Loucy (cell line): Measurements from ENCODE around the gene SELENOP.

Source experiments
- H2AFZ ChIP-seq: fragments of 200-600 bp; sonication (generic); 2 replicates; pipeline ENCODE4 v1.6.0; 2016; ENCODE audit warnings: antibody characterized with exemption, mild to moderate bottlenecking, low read length, moderate library complexity
- H3F3A ChIP-seq: fragments of 200-600 bp; 2 replicates; pipeline ENCODE4 v1.6.0; 2016; ENCODE audit warnings: antibody characterized with exemption, low read depth, mild to moderate bottlenecking
- H3K27me3 ChIP-seq: fragments of 200-600 bp; sonication (generic); 2 replicates; pipeline ENCODE4 v1.6.1; 2014; ENCODE audit warnings: low read length, mild to moderate bottlenecking; ENCODE audit not compliant: insufficient read depth, poor library complexity, severe bottlenecking
- H3K36me3 ChIP-seq: fragments of 200-600 bp; sonication (generic); 2 replicates; pipeline ENCODE4 v1.6.1; 2016; ENCODE audit warnings: low read length; ENCODE audit not compliant: insufficient read depth
- H3K4me1 ChIP-seq: fragments of 200-600 bp; sonication (generic); 2 replicates; pipeline ENCODE4 v1.5.1; 2014; ENCODE audit warnings: low read length, mild to moderate bottlenecking; ENCODE audit not compliant: insufficient read depth, poor library complexity, severe bottlenecking
- H3K4me2 ChIP-seq: fragments of 200-600 bp; sonication (generic); 2 replicates; pipeline ENCODE4 v1.6.0; 2014; ENCODE audit warnings: antibody characterized with exemption, low read length, low read depth, mild to moderate bottlenecking; ENCODE audit not compliant: poor library complexity, severe bottlenecking
- H3K4me3 ChIP-seq: fragments of 200-600 bp; sonication (generic); 2 replicates; pipeline ENCODE4 v1.5.1; 2014; ENCODE audit warnings: low read length, mild to moderate bottlenecking, mixed read lengths; ENCODE audit not compliant: poor library complexity, severe bottlenecking
- H3K79me2 ChIP-seq: fragments of 200-600 bp; sonication (generic); 2 replicates; pipeline ENCODE4 v1.6.1; 2014; ENCODE audit warnings: low read length; ENCODE audit not compliant: insufficient read depth
- H3K9ac ChIP-seq: fragments of 200-600 bp; sonication (generic); 2 replicates; pipeline ENCODE4 v1.6.0; 2014; ENCODE audit warnings: mild to moderate bottlenecking, low read depth, low read length, moderate library complexity; ENCODE audit not compliant: poor library complexity, severe bottlenecking
- H3K9me2 ChIP-seq: fragments of 200-600 bp; sonication (generic); replicated peaks from 2 replicates; pipeline ENCODE4 v1.6.1; 2016; ENCODE audit warnings: low read depth, low read length, mixed read lengths
- H3K9me3 ChIP-seq: fragments of 200-600 bp; sonication (generic); 2 replicates; pipeline ENCODE4 v1.6.1; 2014; ENCODE audit warnings: mild to moderate bottlenecking, antibody characterized with exemption, low read length, low read depth; ENCODE audit not compliant: insufficient read depth
- H4K20me1 ChIP-seq: fragments of 200-600 bp; sonication (generic); 2 replicates; pipeline ENCODE4 v1.6.0; 2014; ENCODE audit warnings: antibody characterized with exemption, low read length, mild to moderate bottlenecking; ENCODE audit not compliant: insufficient read depth, poor library complexity, severe bottlenecking
- CTCF ChIP-seq: fragments of 200-600 bp; sonication (generic); conservative IDR thresholded peaks from 2 replicates; pipeline ENCODE4 v1.5.1; 2014; ENCODE audit warnings: mild to moderate bottlenecking, antibody characterized with exemption, low read length
- EZH2phosphoT487 ChIP-seq: fragments of 200-600 bp; IDR thresholded peaks from 2 replicates; pipeline ENCODE4 v1.6.1; 2018; ENCODE audit warnings: antibody characterized with exemption, mild to moderate bottlenecking, moderate library complexity, borderline replicate concordance

Gene SELENOP

GRCh38 chr5:42832060-42832459 is 20.4 kb upstream of the SELENOP start:
- no peaks in the 10 kb centered on the region for H3K4me1 ChIP-seq
- TF ChIP-seq EZH2phosphoT487 (no peak), CTCF (no peak)
- no peaks in the 10 kb centered on the region for H4K20me1 ChIP-seq
- H3K36me3 ChIP-seq, result no peaks in the 10 kb centered on the region
- H3K27me3 ChIP-seq, result no peaks in the 10 kb centered on the region
- no peak overlapping the region for H3K4me2 ChIP-seq
- no peaks in the 10 kb centered on the region for H3K79me2 ChIP-seq
- H3K9ac ChIP-seq, result no peak overlapping the region
- H3K4me3 ChIP-seq, result no peak overlapping the region
- H3K9me3 ChIP-seq, result no peaks in the 10 kb centered on the region
- no peaks in the 10 kb centered on the region for H3K9me2 ChIP-seq
- no peak overlapping the region for H2AFZ ChIP-seq
- no peaks in the 10 kb centered on the region for H3F3A ChIP-seq

DNA sequence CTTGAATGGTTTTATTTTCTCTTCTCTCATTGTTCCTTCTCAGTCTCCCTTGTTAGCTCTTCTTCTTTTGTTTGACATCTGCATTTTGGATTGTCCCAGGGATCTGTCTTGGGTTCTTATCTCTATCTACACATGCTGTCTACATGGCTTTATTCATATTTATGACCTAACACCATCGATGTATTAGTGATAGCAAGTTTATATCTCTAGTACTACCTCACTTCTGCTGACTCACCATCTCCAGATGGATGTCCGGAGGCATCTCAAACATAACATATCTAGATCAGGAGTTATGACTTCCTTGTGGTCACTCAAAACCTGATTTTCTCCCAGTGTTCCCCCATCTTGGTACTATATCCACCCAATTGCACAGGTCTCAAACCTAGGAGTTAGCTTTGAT is 19.2 kb upstream of the SELENOP start:
- H4K20me1 ChIP-seq, result no peaks in the 10 kb centered on the region
- H3K9me3 ChIP-seq, result no peaks in the 10 kb centered on the region
- no peaks in the 10 kb centered on the region for H3F3A ChIP-seq
- H3K9ac ChIP-seq, result no peak overlapping the region
- H3K9me2 ChIP-seq, result no peaks in the 10 kb centered on the region
- H3K36me3 ChIP-seq, result no peaks in the 10 kb centered on the region
- no peaks in the 10 kb centered on the region for H3K4me1 ChIP-seq
- no peaks in the 10 kb centered on the region for H3K79me2 ChIP-seq
- H3K4me2 ChIP-seq, result no peak overlapping the region
- H2AFZ ChIP-seq, result no peak overlapping the region
- no peaks in the 10 kb centered on the region for H3K27me3 ChIP-seq
- TF ChIP-seq CTCF (no peak), EZH2phosphoT487 (no peak)
- no peak overlapping the region for H3K4me3 ChIP-seq

GRCh38 chr5:42828671-42829070 is 17.0 kb upstream of the SELENOP start:
- H2AFZ ChIP-seq, result no peak overlapping the region
- no peaks in the 10 kb centered on the region for H3K9me2 ChIP-seq
- H3K4me1 ChIP-seq, result no peaks in the 10 kb centered on the region
- no peaks in the 10 kb centered on the region for H3K27me3 ChIP-seq
- H3K9me3 ChIP-seq, result no peaks in the 10 kb centered on the region
- H3K4me2 ChIP-seq, result no peak overlapping the region
- no peak overlapping the region for H3K4me3 ChIP-seq
- no peak for TF ChIP-seq CTCF
- TF ChIP-seq EZH2phosphoT487, result no peak
- no peaks in the 10 kb centered on the region for H3F3A ChIP-seq
- H4K20me1 ChIP-seq, result no peaks in the 10 kb centered on the region
- no peak overlapping the region for H3K9ac ChIP-seq
- H3K79me2 ChIP-seq, result no peaks in the 10 kb centered on the region
- no peaks in the 10 kb centered on the region for H3K36me3 ChIP-seq
